Superior temporal gyrus (tissue), 1 donor: Measurements from ENCODE around the gene PQBP1.

Experiments
- DNase-seq: peaks from one replicate; pipeline ENCODE4 v3.0.0-alpha.2; 2016; ENCODE audit errors: extremely low spot score

Gene PQBP1

GRCh38 chrX:48923771-48924170 lies 26.0 kb downstream of the PQBP1 start:
- DNase-seq, result no peak

DNA sequence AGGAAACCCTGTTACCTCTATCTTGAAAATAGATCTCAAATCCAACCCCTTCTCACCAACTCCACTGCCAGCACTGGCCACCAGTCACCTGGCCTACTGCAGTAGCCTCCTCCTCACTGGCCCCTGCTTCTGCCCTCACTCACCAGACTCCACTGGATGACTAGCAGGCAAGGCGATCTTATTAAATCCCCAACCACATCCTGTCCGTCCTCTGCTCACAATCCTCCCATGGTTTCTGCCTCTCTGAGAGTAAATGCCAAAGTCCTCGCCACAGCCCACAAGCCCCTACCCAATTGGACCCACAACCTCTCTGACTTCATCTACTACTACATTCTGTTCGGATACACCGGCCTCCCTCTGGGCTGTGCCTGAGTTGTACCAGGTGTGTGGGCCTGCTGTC lies 26.5 kb downstream of the PQBP1 start:
- no peak for DNase-seq

DNA sequence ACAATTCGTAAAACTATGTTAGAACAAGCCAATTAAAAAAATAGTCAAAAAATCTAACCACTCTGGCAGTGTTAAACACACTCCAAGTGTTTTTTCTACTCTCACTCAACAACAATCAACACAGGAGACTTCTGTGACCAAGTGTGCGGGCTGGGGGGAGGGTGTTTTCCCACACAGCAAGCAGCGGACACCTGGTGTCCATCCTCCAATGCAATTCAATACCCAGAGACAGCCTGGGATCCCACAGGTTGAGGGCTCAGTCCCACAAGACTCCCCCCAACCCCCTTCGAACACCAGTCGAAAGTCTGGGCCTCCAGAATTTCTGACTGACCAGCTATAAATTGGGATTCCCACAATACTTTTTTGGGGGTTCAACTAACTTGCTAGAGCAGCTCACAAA lies 29.4 kb downstream of the PQBP1 start:
- no peak for DNase-seq

DNA sequence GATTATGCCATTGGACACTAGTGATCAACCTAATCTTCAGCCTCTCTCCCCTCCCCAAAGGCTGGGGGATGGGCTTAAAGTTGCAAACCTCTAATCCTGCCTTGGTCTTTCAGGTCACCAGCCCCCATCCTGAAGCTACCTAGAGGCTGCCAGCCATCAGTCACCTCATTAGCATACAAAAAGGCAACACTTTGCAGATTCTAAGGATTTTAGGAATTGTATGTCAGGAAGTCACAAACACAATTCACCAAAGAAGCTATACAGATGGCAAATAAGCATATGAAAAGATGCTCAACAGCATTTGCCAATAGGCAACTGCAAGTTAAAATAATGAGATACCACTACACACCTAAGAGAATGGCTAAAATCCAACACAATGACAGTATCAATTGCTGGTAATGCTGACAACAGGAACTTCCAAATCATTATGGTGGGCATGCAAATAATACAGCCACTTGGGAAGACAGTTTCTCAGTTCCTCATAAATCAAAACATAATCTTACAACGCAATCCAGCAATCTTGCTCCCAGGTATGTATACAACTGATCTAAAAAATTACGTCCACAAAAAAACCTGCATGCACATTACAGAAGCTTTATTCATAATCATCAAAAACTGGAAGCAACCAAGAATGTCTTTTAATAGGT lies 30.1 kb downstream of the PQBP1 start:
- DNase-seq, result no peak

GRCh38 chrX:48933757-48934156 lies 36.0 kb downstream of the PQBP1 start:
- DNase-seq, result no peak

DNA sequence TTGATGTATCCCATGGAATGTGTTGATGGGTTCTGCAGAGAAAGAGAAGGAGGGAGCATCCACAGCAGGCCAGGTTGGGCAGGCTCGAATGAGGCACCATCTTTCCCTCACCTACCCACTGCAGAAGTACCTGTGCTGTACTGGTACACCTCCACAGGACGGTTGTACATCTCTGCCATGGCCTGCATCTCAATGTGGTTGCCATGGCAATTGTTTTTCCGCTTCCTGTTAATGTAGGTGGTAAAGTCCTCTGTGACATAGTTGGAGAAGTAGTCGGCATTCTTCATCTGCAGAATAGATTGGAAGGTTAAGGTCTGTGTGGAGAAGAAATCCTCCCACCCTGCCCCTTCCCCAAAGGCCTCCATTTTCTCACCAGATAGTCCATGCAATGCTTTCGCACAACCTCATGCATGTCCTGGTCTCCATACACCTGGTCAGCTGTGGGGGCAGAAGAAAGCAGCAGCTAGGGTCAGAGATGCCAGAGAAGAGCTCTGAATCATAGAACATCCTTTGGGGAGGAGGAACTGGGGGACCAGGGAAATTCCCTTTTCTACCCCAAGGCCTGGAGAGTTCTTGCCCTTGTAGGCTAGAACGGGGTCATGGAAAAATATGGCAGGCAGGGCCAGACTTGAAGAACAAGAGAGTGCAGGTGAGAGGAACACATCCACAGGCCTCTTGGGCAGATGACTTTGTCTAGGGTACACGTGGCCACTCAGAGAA lies 37.0 kb downstream of the PQBP1 start:
- DNase-seq, result no peak

DNA sequence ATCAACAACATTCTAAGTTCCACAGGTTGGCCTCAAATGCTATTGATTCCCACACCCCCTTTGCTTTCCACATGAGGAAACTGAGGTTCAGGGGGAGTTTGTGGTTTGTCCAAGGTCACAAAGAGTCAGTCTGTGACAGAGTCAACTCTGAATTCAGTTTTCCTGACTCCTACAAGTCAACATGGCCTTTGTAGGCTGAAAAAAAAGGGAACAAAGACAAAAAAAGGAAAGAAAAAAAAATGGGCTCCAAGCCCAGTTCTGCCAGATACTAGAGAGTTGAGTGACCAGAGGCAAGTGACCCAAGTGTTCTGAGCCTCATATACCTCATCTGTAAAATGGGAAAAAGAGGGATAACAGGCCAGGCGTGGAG lies 37.6 kb downstream of the PQBP1 start:
- DNase-seq, result no peak

DNA sequence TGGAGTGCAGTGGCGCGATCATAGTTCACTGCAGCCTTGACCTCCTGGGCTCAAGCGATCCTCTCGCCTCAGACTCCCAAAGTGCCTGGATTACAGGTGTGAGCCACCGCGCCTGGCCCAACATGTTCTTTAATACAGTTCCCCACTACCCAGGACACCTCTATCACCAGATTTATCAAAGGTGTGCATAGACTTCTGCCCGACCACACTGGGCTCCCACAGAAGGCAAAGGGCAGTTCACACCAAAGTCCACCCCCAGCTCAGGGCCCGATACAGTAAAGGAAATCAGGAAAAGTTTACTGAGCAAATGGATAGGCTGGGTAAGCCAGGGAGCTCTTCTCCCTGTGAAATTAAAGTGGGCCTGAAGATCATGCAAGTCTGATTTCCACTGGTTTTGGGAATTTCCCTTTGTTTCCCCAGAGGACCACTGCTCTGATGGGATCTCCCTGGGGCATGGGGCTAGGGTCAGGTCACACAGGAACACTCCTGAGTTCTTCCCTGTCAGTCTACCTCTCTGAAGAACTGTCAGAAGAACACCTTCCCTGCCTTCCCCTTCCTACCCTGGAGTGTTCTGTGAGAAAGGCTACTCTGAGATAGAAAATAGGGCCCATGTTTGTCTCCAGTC lies 38.8 kb downstream of the PQBP1 start:
- DNase-seq, result no peak

DNA sequence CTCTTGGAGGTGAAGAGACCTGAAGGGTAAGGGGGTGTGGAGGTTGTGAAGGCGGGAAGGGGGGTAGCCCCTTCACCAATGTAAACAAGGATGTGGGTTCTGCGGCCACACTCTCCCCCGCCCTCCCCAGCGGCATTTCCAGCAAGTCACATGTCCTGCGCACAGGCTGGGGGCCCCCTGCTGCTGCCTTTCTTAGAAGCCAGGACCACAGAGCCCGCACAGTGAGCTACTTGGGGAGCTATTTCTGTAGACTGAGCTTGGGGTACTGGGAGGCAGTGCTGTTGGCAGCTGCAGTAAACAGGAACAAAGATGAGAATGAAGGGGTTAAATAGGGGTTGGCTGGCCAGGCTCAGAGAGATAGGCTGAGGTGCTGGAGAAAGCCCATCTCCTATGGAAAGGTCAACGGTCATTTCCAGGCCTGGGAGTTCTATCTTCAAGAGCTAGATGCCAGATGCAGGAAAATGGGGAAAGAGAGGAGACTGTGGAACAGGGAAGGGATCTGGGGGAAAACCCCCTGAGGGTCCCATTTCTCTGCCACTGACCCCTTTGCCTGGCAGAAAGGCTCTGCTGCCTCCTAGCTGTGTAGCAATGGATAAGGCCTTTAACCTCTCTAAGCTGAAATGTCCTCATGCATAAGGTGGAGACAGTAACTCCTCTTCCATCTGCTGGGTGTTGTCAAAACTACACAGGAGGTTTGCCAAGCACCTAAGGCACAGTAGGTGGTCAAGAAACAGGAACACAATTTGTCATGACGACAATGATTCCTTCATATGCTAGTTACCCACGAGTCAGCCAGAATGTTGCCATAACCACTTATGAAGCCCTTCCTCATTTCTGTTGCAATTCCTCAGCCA lies 39.6 kb downstream of the PQBP1 start:
- DNase-seq, result no peak

DNA sequence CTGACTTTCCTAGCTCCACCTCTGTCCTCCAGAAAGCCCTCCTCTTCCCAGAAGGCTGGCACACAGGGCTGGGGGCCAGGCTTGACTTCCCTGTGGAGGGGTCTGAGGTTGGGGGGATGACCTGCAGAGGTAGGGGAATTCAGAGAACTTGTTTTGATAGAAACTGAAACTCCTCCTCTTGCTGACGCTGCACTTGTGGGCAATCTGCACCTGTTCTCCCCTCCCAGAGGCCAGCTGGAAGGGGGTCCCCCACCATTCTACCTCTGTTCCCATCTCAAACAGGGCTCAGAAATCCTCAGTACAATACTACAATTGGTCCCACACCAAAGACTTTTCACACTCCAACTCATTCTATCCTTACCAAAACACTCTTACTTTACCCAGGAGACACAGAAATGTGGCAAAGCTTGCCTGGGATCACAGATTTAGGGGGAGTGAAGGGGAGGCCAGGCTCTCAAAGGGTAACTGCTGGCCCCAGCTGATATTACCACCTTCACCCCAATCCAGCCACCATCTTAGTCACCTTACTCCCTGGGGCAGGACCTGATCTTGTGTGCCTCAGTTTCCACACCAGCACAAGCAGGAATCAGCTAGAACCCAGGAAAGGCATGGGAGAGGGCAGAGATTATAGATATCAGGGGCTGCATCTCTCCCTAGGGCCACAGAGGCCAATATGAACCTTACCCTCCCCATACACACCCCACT lies 41.1 kb downstream of the PQBP1 start:
- no peak for DNase-seq

DNA sequence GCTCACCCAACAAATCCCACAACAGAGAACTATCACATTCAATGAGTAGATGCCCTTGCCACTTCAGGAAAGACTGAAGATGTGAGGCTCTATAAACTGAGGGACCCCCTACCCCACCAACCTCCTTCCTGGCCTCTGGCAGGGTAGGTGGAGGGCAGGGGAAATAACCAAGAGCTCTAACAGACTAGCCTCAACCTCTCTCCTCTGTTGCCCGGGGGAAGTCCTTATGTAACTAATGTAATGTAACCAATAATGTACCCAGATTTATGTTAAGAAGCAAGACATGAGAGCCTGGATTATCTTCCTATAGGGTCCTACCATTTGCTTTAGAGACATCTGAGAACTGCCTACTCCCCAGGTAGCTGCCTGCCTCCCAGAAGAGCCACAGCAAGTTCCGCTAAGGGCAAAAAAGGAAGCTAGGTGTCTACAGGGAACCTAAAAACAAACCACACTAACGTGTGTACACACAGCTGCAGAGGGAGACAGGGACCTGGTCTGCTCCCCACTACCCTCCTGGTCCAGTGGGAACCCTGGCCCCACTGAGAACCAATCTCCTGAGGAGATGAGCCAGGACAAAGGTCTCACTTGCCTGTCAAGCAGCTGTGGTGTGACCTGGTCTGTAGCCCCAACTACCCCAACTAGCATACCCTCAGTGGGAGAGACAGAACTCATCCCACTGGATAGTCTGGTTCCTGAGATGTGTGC lies 41.9 kb downstream of the PQBP1 start:
- no peak for DNase-seq

DNA sequence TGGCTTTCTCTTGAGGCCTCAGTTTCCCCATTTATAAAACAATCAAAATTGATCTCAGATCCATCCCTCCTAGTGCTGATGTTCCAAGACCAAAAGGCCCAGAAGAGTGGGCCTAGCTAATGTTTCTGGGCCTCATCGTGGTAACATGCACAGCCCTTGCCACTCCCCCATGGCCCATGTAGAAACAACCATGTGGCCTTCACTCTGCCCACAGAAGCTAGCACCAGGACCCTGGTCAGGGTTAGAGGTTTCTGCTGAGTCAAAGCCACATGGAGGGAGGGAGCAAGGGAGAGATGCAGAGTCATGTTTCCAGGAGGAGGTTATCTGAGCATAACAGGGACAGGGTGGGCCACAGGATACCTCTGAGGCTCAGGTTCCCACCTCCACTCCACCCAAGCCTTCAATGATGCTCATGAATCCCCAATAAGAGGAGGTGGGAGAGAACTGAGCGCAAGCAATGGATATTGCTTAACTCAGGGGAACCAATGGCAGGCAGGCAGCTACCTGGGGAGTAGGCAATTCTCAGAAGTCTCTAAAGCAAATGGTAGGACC lies 42.8 kb downstream of the PQBP1 start:
- DNase-seq, result no peak

DNA sequence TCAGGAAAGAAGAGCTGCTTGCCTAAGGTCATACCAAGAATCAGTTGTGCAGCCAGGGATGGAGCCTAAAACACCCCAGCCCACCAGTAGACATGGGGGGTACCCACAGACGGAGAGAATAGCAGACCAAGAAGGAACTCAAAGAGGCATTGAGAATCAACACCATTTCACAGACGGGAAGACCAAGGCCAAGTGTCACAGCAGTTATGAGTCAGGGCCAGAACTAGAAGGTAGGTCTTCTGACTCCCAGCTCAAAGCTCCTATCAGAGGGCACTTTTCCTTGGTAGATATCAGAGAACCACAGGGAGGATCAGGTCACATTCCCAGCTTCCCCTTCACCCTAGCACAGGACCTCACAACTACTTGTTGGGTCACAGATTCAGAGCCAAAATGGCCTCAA lies 45.2 kb downstream of the PQBP1 start:
- no peak for DNase-seq

DNA sequence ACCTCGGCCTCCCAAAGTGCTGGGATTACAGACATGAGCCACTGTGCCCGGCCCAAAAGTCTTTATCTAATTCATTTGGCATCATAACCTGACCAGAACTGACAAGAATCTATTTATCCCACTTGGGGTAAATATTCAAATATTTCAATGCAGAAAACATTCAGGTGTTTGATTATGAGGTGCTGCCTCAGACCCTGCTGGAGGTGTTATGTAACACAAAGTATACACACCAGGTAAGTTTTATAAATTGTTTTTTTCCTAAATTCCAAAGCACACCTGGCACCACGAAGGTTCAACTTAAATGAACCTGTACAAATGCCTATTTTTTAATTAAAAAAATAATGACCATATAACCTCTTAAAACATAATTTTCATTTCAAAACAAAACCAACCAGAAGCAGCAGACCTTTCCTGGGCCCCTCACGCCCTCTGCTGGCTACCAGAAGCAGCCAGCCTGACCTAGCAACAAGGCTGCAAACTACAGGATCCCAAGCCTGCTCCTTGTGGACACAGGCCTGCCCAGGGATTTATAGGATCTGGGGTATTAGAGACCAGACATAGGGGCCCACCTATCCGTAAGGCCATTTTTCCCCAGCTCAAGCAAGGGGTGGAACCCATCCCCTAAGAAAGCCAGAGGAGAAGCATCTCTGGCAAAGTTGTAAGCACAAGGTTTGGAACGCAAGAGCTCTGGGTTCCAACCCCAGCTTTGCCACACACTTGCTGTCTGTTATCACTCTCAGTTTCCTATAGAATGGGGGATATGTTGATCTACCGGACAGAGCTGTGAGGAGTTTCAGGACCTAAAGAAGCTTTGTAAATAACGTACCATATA lies 48.0 kb downstream of the PQBP1 start:
- peak; percentile 33 for DNase-seq

- no peak for DNase-seq
Measured at GRCh38 chrX:48948589-48948988, 50.9 kb downstream of the PQBP1 start.
